Stimulated activated naive CD8-positive, alpha-beta T cell treated with anti-CD3 and anti-CD28 coated beads, Interleukin-15, Interleukin-2, amounts not matched to agents 100 ng/mL and 50 ng/mL, for 24 hours (primary cell): ENCODE results near the gene KCNJ6.
"Not testable (repeated sequence)": the region's sequence is repeated elsewhere in the genome, so short reads cannot be mapped to it uniquely, and the experiment has no call there.

Experiments used
- H3K27ac Mint-ChIP-seq: one replicate; pipeline ENCODE4 v1.8.0; 2021; ENCODE audit warnings: mild to moderate bottlenecking, mixed read lengths
- H3K27me3 Mint-ChIP-seq: one replicate; pipeline ENCODE4 v1.8.0; 2021; ENCODE audit warnings: mixed read lengths
- H3K36me3 Mint-ChIP-seq: one replicate; pipeline ENCODE4 v1.8.0; 2021; ENCODE audit warnings: low read depth, mixed read lengths
- H3K4me1 Mint-ChIP-seq: one replicate; pipeline ENCODE4 v1.8.0; 2021; ENCODE audit warnings: low read depth, mixed read lengths
- H3K4me3 Mint-ChIP-seq: one replicate; pipeline ENCODE4 v1.8.0; 2021; ENCODE audit warnings: mild to moderate bottlenecking, mixed read lengths
- H3K9me3 Mint-ChIP-seq: one replicate; pipeline ENCODE4 v1.8.0; 2021; ENCODE audit warnings: mixed read lengths

Gene KCNJ6

GRCh38 chr21:37767984-37768383, 148.3 kb downstream of the KCNJ6 start:
- Mint-ChIP-seq H3K4me1 (no peaks in the 10 kb centered on the region), H3K27me3 (peaks cover 9% of the 10 kb centered on the region), H3K9me3 (no peaks in the 10 kb centered on the region), H3K4me3 (no peak overlapping the region), H3K36me3 (no peaks in the 10 kb centered on the region), H3K27ac (no peak overlapping the region)

- Mint-ChIP-seq H3K36me3 (no peaks in the 10 kb centered on the region), H3K9me3 (no peaks in the 10 kb centered on the region), H3K4me3 (no peak overlapping the region), H3K27me3 (peaks cover 9% of the 10 kb centered on the region), H3K4me1 (no peaks in the 10 kb centered on the region), H3K27ac (no peak overlapping the region)
Observed at GRCh38 chr21:37766129-37766528, 150.1 kb downstream of the KCNJ6 start.

- no peaks in the 10 kb centered on the region for H3K9me3 Mint-ChIP-seq
- no peaks in the 10 kb centered on the region for H3K36me3 Mint-ChIP-seq
- no peak overlapping the region for H3K27ac Mint-ChIP-seq
- no peaks in the 10 kb centered on the region for H3K4me1 Mint-ChIP-seq
- H3K4me3 Mint-ChIP-seq = no peak overlapping the region
- peaks cover 9% of the 10 kb centered on the region for H3K27me3 Mint-ChIP-seq
Observed at GRCh38 chr21:37765221-37765900, 150.9 kb downstream of the KCNJ6 start.

GRCh38 chr21:37764691-37765090, 151.6 kb downstream of the KCNJ6 start:
- Mint-ChIP-seq H3K27ac (no peak overlapping the region), H3K4me3 (no peak overlapping the region), H3K36me3 (no peaks in the 10 kb centered on the region), H3K27me3 (peaks cover 9% of the 10 kb centered on the region), H3K9me3 (no peaks in the 10 kb centered on the region), H3K4me1 (no peaks in the 10 kb centered on the region)

- peaks cover 9% of the 10 kb centered on the region for H3K27me3 Mint-ChIP-seq
- H3K4me3 Mint-ChIP-seq = no peak overlapping the region
- no peaks in the 10 kb centered on the region for H3K9me3 Mint-ChIP-seq
- H3K36me3 Mint-ChIP-seq = no peaks in the 10 kb centered on the region
- H3K4me1 Mint-ChIP-seq = no peaks in the 10 kb centered on the region
- H3K27ac Mint-ChIP-seq = no peak overlapping the region
Observed at GRCh38 chr21:37763298-37763697, 153.0 kb downstream of the KCNJ6 start.

GRCh38 chr21:37762606-37763005, 153.7 kb downstream of the KCNJ6 start:
- Mint-ChIP-seq H3K27ac (no peak overlapping the region), H3K9me3 (no peaks in the 10 kb centered on the region), H3K36me3 (no peaks in the 10 kb centered on the region), H3K4me1 (no peaks in the 10 kb centered on the region), H3K4me3 (no peak overlapping the region), H3K27me3 (peaks cover 9% of the 10 kb centered on the region)

- H3K36me3 Mint-ChIP-seq, H3K9me3 Mint-ChIP-seq, H3K27ac Mint-ChIP-seq, H3K4me1 Mint-ChIP-seq, H3K4me3 Mint-ChIP-seq, H3K27me3 Mint-ChIP-seq: not testable (repeated sequence)
Observed at GRCh38 chr21:37761406-37761805, 154.9 kb downstream of the KCNJ6 start.

- no peaks in the 10 kb centered on the region for H3K9me3 Mint-ChIP-seq
- H3K4me3 Mint-ChIP-seq = no peak overlapping the region
- H3K27me3 Mint-ChIP-seq = peaks cover 4% of the 10 kb centered on the region
- H3K27ac Mint-ChIP-seq = no peak overlapping the region
- no peaks in the 10 kb centered on the region for H3K4me1 Mint-ChIP-seq
- H3K36me3 Mint-ChIP-seq = no peaks in the 10 kb centered on the region
Observed at GRCh38 chr21:37759777-37760176, 156.5 kb downstream of the KCNJ6 start.

- Mint-ChIP-seq H3K27ac (no peak overlapping the region), H3K4me3 (no peak overlapping the region), H3K36me3 (no peaks in the 10 kb centered on the region), H3K4me1 (no peaks in the 10 kb centered on the region), H3K27me3 (peaks cover 2% of the 10 kb centered on the region), H3K9me3 (no peaks in the 10 kb centered on the region)
Observed at GRCh38 chr21:37758982-37759381, 157.3 kb downstream of the KCNJ6 start.

GRCh38 chr21:37757606-37758376, 158.5 kb downstream of the KCNJ6 start:
- Mint-ChIP-seq H3K9me3 (no peaks in the 10 kb centered on the region), H3K4me3 (no peak overlapping the region), H3K4me1 (no peaks in the 10 kb centered on the region), H3K27ac (no peak overlapping the region), H3K27me3 (no peaks in the 10 kb centered on the region), H3K36me3 (no peaks in the 10 kb centered on the region)

GRCh38 chr21:37753122-37753599, 163.1 kb downstream of the KCNJ6 start:
- Mint-ChIP-seq H3K9me3 (no peaks in the 10 kb centered on the region), H3K27me3 (peaks cover 4% of the 10 kb centered on the region), H3K4me1 (no peaks in the 10 kb centered on the region), H3K36me3 (no peaks in the 10 kb centered on the region), H3K4me3 (no peak overlapping the region), H3K27ac (no peak overlapping the region)

- H3K9me3 Mint-ChIP-seq = no peaks in the 10 kb centered on the region
Observed at GRCh38 chr21:37751268-37751975, 164.8 kb downstream of the KCNJ6 start.

GRCh38 chr21:37749132-37749531, 167.1 kb downstream of the KCNJ6 start:
- peaks cover 4% of the 10 kb centered on the region for H3K27me3 Mint-ChIP-seq
- no peaks in the 10 kb centered on the region for H3K36me3 Mint-ChIP-seq
- no peaks in the 10 kb centered on the region for H3K4me1 Mint-ChIP-seq
- H3K9me3 Mint-ChIP-seq = no peaks in the 10 kb centered on the region
- H3K27ac Mint-ChIP-seq = no peak overlapping the region
- H3K4me3 Mint-ChIP-seq = no peak overlapping the region

More at GRCh38 chr21:37751268-37751975, 164.8 kb downstream of the KCNJ6 start:
- no peaks in the 10 kb centered on the region for H3K36me3 Mint-ChIP-seq
- no peak overlapping the region for H3K27ac Mint-ChIP-seq
- H3K4me3 Mint-ChIP-seq = no peak overlapping the region
- no peaks in the 10 kb centered on the region for H3K4me1 Mint-ChIP-seq
- peaks cover 4% of the 10 kb centered on the region for H3K27me3 Mint-ChIP-seq

GRCh38 chr21:37748351-37748750, 167.9 kb downstream of the KCNJ6 start:
- Mint-ChIP-seq H3K4me3 (no peak overlapping the region), H3K9me3 (no peaks in the 10 kb centered on the region), H3K27me3 (peaks cover 4% of the 10 kb centered on the region), H3K27ac (no peak overlapping the region), H3K36me3 (no peaks in the 10 kb centered on the region), H3K4me1 (no peaks in the 10 kb centered on the region)

- no peaks in the 10 kb centered on the region for H3K4me1 Mint-ChIP-seq
- H3K27ac Mint-ChIP-seq = no peak overlapping the region
- no peak overlapping the region for H3K4me3 Mint-ChIP-seq
- peaks cover 4% of the 10 kb centered on the region for H3K27me3 Mint-ChIP-seq
- no peaks in the 10 kb centered on the region for H3K36me3 Mint-ChIP-seq
- H3K9me3 Mint-ChIP-seq = no peaks in the 10 kb centered on the region
Observed at GRCh38 chr21:37746849-37747248, 169.4 kb downstream of the KCNJ6 start.
